Measurements from ENCODE around the gene ANO7. TPM values are rescaled to one million over a fixed set of nuclear protein-coding genes. Genes with fewer than 3 reads are reported as not detected.

ANO7 gene
- total RNA-seq, 1 experiment from 2014 or later, result 6.9 TPM

DNA sequence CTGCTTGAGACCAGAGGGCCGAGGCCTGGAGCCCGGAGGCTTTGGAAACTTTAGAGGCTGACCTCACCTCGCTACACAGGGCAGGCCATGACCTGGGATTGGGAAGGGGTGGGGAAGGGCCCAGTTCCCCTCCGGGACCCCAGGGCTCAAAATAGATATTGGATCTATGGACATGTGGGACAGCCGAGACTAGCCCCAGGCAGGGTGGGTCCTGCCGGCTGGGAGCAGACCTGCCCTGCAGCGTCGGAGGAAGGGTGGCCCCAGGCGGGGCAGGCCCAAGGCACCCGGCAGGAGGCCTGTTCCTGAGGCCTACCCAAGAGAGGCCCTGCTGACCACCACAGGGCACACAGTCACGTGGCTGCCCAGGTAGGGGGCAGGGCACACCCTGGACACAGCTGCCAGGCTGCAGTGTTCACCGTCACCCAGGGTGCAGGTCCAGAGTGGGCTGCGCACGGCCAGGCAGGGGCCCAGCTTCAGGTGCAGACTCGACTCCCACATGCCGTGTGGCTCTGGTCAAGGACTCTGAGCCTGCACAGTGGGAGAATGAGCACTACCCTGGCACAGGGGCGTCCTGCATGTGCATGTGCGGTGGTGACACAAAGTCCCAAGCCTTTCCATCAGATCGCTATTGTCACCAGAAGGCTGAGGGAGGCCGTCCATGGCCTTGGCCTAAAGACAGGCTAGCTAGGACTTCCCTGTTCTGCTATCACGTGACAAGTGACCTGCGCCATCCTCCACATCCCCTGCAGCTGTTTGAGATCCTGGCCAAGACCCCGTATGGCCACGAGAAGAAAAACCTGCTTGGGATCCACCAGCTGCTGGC is 13.2 kb downstream of the ANO7 start:
- no peaks in the 10 kb centered on the region for H3K27me3 ChIP-seq (ENCODE audit: control insufficient read depth, insufficient read depth, low read length)
- no peaks in the 10 kb centered on the region for H3K4me1 ChIP-seq (ENCODE audit: control insufficient read depth, insufficient read depth, low read length)
- BruUV-seq (replicated peaks), result no TSS peak
- no peak for DNase-seq (ENCODE audit: low read depth, low spot score)
- ATAC-seq, result peak; percentile 14; the same call in 1 of the 2 replicates
- intact Hi-C loops (cut with micrococcal nuclease; ENCODE audit: unreplicated experiment), result no loop called here
- no peaks in the 10 kb centered on the region for H3K9me3 ChIP-seq (ENCODE audit: control insufficient read depth, insufficient read depth, low read depth, low read length)
- in situ Hi-C loops (cut with HindIII; ENCODE audit: low pct_unique_long_range_greater_than_20kb, low sequenced_read_pairs), result no loop called here
- no peak overlapping the region for H3K4me3 ChIP-seq (ENCODE audit: low read depth in 2 of 2, low read length in 2 of 2)
- CTCF ChIA-PET, result no interaction called here
- POLR2A ChIA-PET, result no interaction called here
- no peak overlapping the region for H3K27ac ChIP-seq (ENCODE audit: low read length)
- TF ChIP-seq SIN3A (IDR thresholded peaks at IDR 0.05; ENCODE audit: borderline replicate concordance, insufficient read depth, low read depth, low read length), result no peak
- H3K36me3 ChIP-seq (ENCODE audit: control insufficient read depth, insufficient read depth, low read length), result no peaks in the 10 kb centered on the region

DNA sequence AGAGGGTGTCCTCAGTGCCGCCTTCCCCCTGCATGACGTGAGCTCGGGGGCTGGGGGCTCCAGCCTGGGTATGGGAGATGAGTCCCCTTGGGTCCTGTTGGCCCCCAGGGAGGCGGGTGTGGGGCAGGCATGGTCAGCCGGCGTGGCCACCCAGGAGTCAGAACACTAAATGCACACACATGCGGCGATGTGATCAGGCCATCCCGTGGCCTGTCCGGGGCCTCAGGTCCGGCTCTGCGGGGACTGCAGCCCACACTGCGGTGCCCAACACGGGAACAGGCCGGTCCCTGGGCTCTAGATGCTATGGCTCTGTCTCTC is 13.8 kb downstream of the ANO7 start:
- ATAC-seq (no peak), DNase-seq (ENCODE audit: low read depth, low spot score) (no peak)
- intact Hi-C loops (cut with micrococcal nuclease; ENCODE audit: unreplicated experiment), result no loop called here
- in situ Hi-C loops (cut with HindIII; ENCODE audit: low pct_unique_long_range_greater_than_20kb, low sequenced_read_pairs), result no loop called here
- POLR2A ChIA-PET, result no interaction called here
- Histone ChIP-seq H3K9me3 (ENCODE audit: control insufficient read depth, insufficient read depth, low read depth, low read length) (no peaks in the 10 kb centered on the region), H3K4me3 (ENCODE audit: low read depth in 2 of 2, low read length in 2 of 2) (no peak overlapping the region), H3K4me1 (ENCODE audit: control insufficient read depth, insufficient read depth, low read length) (no peaks in the 10 kb centered on the region), H3K27me3 (ENCODE audit: control insufficient read depth, insufficient read depth, low read length) (no peaks in the 10 kb centered on the region), H3K36me3 (ENCODE audit: control insufficient read depth, insufficient read depth, low read length) (no peaks in the 10 kb centered on the region), H3K27ac (ENCODE audit: low read length) (no peak overlapping the region)
- BruUV-seq (replicated peaks), result no TSS peak
- no peak for TF ChIP-seq POLR2AphosphoS5 (IDR thresholded peaks at IDR 0.05; ENCODE audit: low read depth, low read length)
- TF ChIP-seq, protein P1, sequence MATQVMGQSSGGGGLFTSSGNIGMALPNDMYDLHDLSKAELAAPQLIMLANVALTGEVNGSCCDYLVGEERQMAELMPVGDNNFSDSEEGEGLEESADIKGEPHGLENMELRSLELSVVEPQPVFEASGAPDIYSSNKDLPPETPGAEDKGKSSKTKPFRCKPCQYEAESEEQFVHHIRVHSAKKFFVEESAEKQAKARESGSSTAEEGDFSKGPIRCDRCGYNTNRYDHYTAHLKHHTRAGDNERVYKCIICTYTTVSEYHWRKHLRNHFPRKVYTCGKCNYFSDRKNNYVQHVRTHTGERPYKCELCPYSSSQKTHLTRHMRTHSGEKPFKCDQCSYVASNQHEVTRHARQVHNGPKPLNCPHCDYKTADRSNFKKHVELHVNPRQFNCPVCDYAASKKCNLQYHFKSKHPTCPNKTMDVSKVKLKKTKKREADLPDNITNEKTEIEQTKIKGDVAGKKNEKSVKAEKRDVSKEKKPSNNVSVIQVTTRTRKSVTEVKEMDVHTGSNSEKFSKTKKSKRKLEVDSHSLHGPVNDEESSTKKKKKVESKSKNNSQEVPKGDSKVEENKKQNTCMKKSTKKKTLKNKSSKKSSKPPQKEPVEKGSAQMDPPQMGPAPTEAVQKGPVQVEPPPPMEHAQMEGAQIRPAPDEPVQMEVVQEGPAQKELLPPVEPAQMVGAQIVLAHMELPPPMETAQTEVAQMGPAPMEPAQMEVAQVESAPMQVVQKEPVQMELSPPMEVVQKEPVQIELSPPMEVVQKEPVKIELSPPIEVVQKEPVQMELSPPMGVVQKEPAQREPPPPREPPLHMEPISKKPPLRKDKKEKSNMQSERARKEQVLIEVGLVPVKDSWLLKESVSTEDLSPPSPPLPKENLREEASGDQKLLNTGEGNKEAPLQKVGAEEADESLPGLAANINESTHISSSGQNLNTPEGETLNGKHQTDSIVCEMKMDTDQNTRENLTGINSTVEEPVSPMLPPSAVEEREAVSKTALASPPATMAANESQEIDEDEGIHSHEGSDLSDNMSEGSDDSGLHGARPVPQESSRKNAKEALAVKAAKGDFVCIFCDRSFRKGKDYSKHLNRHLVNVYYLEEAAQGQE (IDR thresholded peaks at IDR 0.05; ENCODE audit: insufficient read depth in 1 of 2, low read depth in 2 of 2, low read length in 1 of 2), result no peak
- TF ChIP-seq, protein P2, sequence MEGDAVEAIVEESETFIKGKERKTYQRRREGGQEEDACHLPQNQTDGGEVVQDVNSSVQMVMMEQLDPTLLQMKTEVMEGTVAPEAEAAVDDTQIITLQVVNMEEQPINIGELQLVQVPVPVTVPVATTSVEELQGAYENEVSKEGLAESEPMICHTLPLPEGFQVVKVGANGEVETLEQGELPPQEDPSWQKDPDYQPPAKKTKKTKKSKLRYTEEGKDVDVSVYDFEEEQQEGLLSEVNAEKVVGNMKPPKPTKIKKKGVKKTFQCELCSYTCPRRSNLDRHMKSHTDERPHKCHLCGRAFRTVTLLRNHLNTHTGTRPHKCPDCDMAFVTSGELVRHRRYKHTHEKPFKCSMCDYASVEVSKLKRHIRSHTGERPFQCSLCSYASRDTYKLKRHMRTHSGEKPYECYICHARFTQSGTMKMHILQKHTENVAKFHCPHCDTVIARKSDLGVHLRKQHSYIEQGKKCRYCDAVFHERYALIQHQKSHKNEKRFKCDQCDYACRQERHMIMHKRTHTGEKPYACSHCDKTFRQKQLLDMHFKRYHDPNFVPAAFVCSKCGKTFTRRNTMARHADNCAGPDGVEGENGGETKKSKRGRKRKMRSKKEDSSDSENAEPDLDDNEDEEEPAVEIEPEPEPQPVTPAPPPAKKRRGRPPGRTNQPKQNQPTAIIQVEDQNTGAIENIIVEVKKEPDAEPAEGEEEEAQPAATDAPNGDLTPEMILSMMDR (IDR thresholded peaks at IDR 0.05), result no peak
- TF ChIP-seq SIN3A (IDR thresholded peaks at IDR 0.05; ENCODE audit: borderline replicate concordance, insufficient read depth, low read depth, low read length), result no peak
- no peak for TF ChIP-seq TCF7L2 (IDR thresholded peaks at IDR 0.05; ENCODE audit: low read depth, low read length)
- CTCF ChIA-PET, result no interaction called here

DNA sequence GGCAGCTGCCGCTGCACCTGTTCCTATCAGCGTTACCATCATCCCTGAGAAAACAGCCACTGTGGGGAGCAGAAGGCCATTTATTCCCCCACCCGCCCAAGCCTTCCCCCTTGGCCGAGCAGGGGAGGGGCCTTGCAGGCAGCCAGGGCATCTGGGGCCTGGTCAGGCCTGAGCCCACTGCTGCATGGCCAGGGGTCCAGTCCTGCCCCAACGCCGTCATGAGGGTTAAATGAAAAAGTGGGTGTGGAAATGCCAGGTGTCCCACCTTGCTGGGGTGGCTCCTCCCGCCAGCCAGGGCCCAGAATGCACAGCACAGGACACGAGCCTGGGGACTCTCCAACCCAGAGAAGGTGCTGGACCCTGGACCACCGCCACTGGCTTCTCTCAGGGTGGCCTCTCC is 14.2 kb downstream of the ANO7 start:
- DNase-seq (ENCODE audit: low read depth, low spot score), result no peak
- Histone ChIP-seq H3K4me3 (ENCODE audit: low read depth in 2 of 2, low read length in 2 of 2) (no peak overlapping the region), H3K4me1 (ENCODE audit: control insufficient read depth, insufficient read depth, low read length) (no peaks in the 10 kb centered on the region), H3K9me3 (ENCODE audit: control insufficient read depth, insufficient read depth, low read depth, low read length) (no peaks in the 10 kb centered on the region), H3K36me3 (ENCODE audit: control insufficient read depth, insufficient read depth, low read length) (no peaks in the 10 kb centered on the region), H3K27me3 (ENCODE audit: control insufficient read depth, insufficient read depth, low read length) (no peaks in the 10 kb centered on the region), H3K27ac (ENCODE audit: low read length) (no peak overlapping the region)
- ChIA-PET CTCF (no interaction called here), POLR2A (no interaction called here)
- intact Hi-C loops (cut with micrococcal nuclease; ENCODE audit: unreplicated experiment), result no loop called here
- in situ Hi-C loops (cut with HindIII; ENCODE audit: low pct_unique_long_range_greater_than_20kb, low sequenced_read_pairs), result no loop called here
- BruUV-seq (replicated peaks), result no TSS peak
- TF ChIP-seq SIN3A (IDR thresholded peaks at IDR 0.05; ENCODE audit: borderline replicate concordance, insufficient read depth, low read depth, low read length) (no peak), POLR2AphosphoS5 (IDR thresholded peaks at IDR 0.05; ENCODE audit: low read depth, low read length) (no peak), TCF7L2 (IDR thresholded peaks at IDR 0.05; ENCODE audit: low read depth, low read length) (no peak)
- TF ChIP-seq, protein P2 (IDR thresholded peaks at IDR 0.05), result no peak
- TF ChIP-seq, protein P1 (IDR thresholded peaks at IDR 0.05; ENCODE audit: insufficient read depth in 1 of 2, low read depth in 2 of 2, low read length in 1 of 2), result no peak
- ATAC-seq, result no peak
